Psoas muscle (tissue), 8 donors: ENCODE data around the gene TMPRSS15. TPM values are rescaled to one million over a fixed set of nuclear protein-coding genes. Genes with fewer than 3 reads are reported as not detected.
A peak's percentile ranks its signal among the peaks of the same experiment; 100 is the strongest.

ENCODE experiments used
- ATAC-seq, 4 donors: fragments of 200-7000 bp; cut with Tn5 transposase; one replicate each; pipeline ENCODE4 v1.9.1; 2020; ENCODE audit warnings: moderate library complexity in 3 of 4, mild to moderate bottlenecking in 2 of 4
- DNase-seq, 2 donors: peaks; one replicate each; pipeline ENCODE4 v3.0.0-alpha.2; 2020
- H3K27ac ChIP-seq: fragments of 200-600 bp; one replicate; pipeline ENCODE4 v1.8.0; 2022
- H3K27me3 ChIP-seq, 3 donors: fragments of 200-600 bp in 1 of 3; one replicate each; pipeline versions ENCODE4 v1.6.1 to v1.8.0; 2013 to 2022; ENCODE audit warnings: low read length in 2 of 3, mild to moderate bottlenecking in 2 of 3, moderate library complexity in 1 of 3; ENCODE audit not compliant: insufficient read depth in 3 of 3
- H3K36me3 ChIP-seq, 2 donors: fragments of 200-600 bp in 1 of 2; one replicate each; pipeline versions ENCODE4 v1.6.1 to v1.8.0; 2013 to 2022; ENCODE audit warnings: low read depth in 1 of 2, mild to moderate bottlenecking in 1 of 2, moderate library complexity in 1 of 2; ENCODE audit not compliant: insufficient read depth in 1 of 2
- H3K4me1 ChIP-seq: fragments of 200-600 bp; one replicate; pipeline ENCODE4 v1.8.0; 2022
- H3K4me3 ChIP-seq: fragments of 200-600 bp; one replicate; pipeline ENCODE4 v1.8.0; 2022; ENCODE audit warnings: mild to moderate bottlenecking
- H3K9me3 ChIP-seq: fragments of 200-600 bp; one replicate; pipeline ENCODE4 v1.8.0; 2022
- CTCF ChIP-seq: fragments of 200-600 bp; IDR thresholded peaks from one replicate; pipeline ENCODE4 v1.8.0; 2022; ENCODE audit warnings: antibody characterized with exemption
- WGBS, 3 donors: extraction: QIAGEN DNeasy Blood & Tissue Kit; methylation state at CpG; one replicate each; pipeline versions ENCODE4 v1.1.6 to v1.1.7; 2013; 5-methylcytosine and 5-hydroxymethylcytosine counted together
- intact Hi-C, 2 donors: fragments of 100-400 bp; cut with DNase I; formaldehyde crosslinking; loops; one replicate each; pipeline versions ENCODE4 v1.11.0 to v1.14.2; 2022
- polyA plus RNA-seq, 3 donors: library from polyadenylated mRNA; stranded (reverse); fragments of 200-250 nt; gene quantifications; one replicate each; pipeline ENCODE4 v1.2.3, GENCODE V29; 2013
- total RNA-seq, 4 donors: library from RNA; stranded (reverse); fragmentation: NEBNext Ultra II Directional in 2 of 4; extraction: Animal tissue kit (Norgen Biotek cat#: 25700) in 2 of 4; gene quantifications; one replicate each; pipeline versions ENCODE4 v1.2.1 to v1.2.4, GENCODE V29; 2021 to 2023
- donor health status: healthy with polysubstance abuse.
- donor health status: DM: no; HTN: no; CAD: no; lungs with moderate emphysema.
- donor health status: Bipolar disorder and iron deficiency.
- donor health status: healthy.
- donor health status: DM: yes; HTN: yes; CAD: no.
- donor health status: DM: no; HTN: no; CAD: no.
- donor health status: DM: no; HTN: no; CAD: no.
- donor health status: DM: yes; HTN: yes; CAD: no.

Gene TMPRSS15
- total and polyA plus RNA-seq, 7 donors: 0.04 TPM; not detected in 6

DNA sequence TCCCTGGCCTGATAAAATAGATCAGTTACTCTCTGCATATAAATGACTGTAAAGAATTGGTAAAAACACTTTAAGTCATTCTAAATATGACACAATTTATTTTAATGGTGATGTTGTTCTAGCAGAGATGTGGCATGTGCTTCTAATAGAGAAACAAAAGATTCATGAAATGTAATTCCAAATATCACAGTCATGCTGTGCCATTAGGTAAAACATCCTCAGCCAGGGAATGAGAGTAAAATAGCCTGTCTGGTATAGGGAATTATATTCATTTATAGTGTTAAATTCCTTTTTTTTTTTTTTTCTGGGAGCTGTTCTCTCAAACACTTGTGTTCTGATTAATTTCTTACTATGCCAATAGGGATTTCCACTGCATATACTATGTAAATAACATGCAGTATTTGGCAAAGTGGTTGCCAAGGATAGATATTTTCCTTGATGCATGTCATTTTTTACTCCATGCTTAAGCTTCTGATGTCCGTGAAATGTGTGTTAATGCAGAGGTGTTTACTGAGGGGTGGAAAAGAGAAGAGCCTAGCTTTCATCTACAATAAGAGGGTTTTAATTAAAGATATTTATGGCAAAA is 67.8 kb downstream of the TMPRSS15 start:
- H3K4me3 ChIP-seq: no peak overlapping the region
- H3K4me1 ChIP-seq: no peaks in the 10 kb centered on the region
- no peaks in the 10 kb centered on the region for H3K9me3 ChIP-seq
- no peaks in the 10 kb centered on the region for H3K36me3 ChIP-seq
- no peaks in the 10 kb centered on the region for H3K27me3 ChIP-seq
- H3K27ac ChIP-seq: no peak overlapping the region
- intact Hi-C loops: no loop called here
- ATAC-seq (no peak), DNase-seq (no peak)
- TF ChIP-seq CTCF: no peak
- 66 to 76% (median 74%) methylated on average over 1 of the region's 1 CpG for WGBS, 3 donors

DNA sequence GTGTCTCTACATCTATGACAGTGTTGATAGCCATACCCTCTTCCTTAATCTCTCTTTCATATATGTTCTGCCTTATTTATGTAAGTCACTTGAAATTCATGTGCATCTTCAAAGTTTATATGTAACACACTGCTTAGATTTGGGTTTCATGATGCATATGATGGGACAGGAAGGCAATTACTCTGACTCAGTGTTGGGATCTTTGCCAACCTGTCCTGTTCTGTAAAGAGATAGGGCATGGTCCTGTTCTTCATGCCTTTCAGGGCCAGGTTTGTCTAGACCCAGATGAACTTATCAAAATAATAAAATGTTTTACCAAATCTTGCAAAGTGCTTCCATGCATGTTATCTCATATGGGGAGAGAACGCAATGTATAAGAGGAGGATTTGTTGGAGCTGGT is 69.5 kb downstream of the TMPRSS15 start:
- H3K27ac ChIP-seq: no peak overlapping the region

DNA sequence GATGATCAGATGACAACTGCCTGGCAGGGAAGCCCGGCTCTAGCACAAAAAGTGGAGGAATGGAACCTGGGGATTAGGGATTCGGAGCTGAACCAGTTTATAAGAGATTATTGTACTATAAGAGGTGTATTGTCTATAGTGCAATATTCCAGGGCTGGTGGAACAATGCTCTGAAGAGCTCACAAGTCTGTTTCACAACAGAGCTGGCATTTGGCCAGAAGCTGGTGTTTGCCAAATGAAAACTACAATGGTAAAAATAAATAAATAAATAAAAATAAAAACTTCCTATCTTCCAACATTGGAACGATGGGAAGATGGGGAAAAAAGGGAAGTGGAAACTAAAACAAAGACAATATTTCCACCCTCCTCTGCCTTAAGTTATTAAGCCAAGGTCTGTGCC is 85.4 kb downstream of the TMPRSS15 start:
- DNase-seq (no peak), ATAC-seq (no peak)

More for the DNA sequence above, 69.5 kb downstream of the TMPRSS15 start:
- TF ChIP-seq CTCF: no peak
- intact Hi-C loops: no loop called here
- DNase-seq (no peak), ATAC-seq (no peak)
- no peaks in the 10 kb centered on the region for H3K27me3 ChIP-seq
- no peaks in the 10 kb centered on the region for H3K9me3 ChIP-seq
- WGBS, 3 donors: 96 to 100% (median 100%) methylated on average over 1 of the region's 1 CpG
- no peaks in the 10 kb centered on the region for H3K4me1 ChIP-seq
- no peaks in the 10 kb centered on the region for H3K36me3 ChIP-seq
- H3K4me3 ChIP-seq: no peak overlapping the region

GRCh38 chr21:18298228-18298627 is 105.4 kb downstream of the TMPRSS15 start:
- intact Hi-C loops: no loop called here
- no peak for DNase-seq
- Histone ChIP-seq H3K4me1 (no peaks in the 10 kb centered on the region), H3K4me3 (no peak overlapping the region), H3K36me3 (no peaks in the 10 kb centered on the region), H3K27ac (no peak overlapping the region), H3K9me3 (no peaks in the 10 kb centered on the region), H3K27me3 (no peaks in the 10 kb centered on the region)
- no peak for TF ChIP-seq CTCF
- WGBS, 3 donors: 74 to 89% (median 77%) methylated on average over 1 of the region's 1 CpG
- ATAC-seq: no peak

More for the DNA sequence above, 85.4 kb downstream of the TMPRSS15 start:
- peaks cover 4% of the 10 kb centered on the region for H3K9me3 ChIP-seq
- intact Hi-C loops: no loop called here
- no peak overlapping the region for H3K4me3 ChIP-seq
- H3K27ac ChIP-seq: no peak overlapping the region
- H3K4me1 ChIP-seq: no peaks in the 10 kb centered on the region
- no peaks in the 10 kb centered on the region for H3K27me3 ChIP-seq
- no peak for TF ChIP-seq CTCF
- no peaks in the 10 kb centered on the region for H3K36me3 ChIP-seq
- WGBS, 3 donors: 26 to 37% (median 29%) methylated on average over 3 of the region's 3 CpGs

DNA sequence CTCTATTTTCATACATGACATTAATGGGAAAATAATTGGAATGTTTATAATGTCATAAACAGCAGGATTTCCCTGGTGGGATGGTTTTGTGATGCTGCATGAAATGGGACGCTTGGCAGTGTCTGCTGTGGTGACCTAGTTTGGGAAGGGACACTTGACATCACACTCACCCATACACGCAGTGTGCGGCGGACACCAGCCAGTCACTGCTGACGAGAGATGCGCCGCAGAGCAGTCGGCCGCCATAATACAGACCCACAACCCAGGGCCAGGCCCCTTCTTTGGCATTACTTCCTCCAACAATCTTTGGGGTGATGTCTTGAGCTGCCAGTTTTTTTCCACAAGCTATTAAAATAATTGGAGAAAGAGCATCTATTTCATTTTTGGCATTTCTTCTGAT is 109.5 kb downstream of the TMPRSS15 start:
- WGBS, 3 donors: 85 to 90% (median 86%) methylated on average over 9 of the region's 9 CpGs
- intact Hi-C loops: no loop called here
- no peaks in the 10 kb centered on the region for H3K4me1 ChIP-seq
- no peak for TF ChIP-seq CTCF
- no peak overlapping the region for H3K4me3 ChIP-seq
- no peaks in the 10 kb centered on the region for H3K36me3 ChIP-seq
- no peak for ATAC-seq
- H3K9me3 ChIP-seq: no peaks in the 10 kb centered on the region
- peak in 1 of 2 donors; percentile 42 for DNase-seq
- no peak overlapping the region for H3K27ac ChIP-seq
- H3K27me3 ChIP-seq: no peaks in the 10 kb centered on the region
